Pulmonary artery endothelial cell (primary cell): ENCODE results near the gene PSMD6. TPM values are rescaled to one million over a fixed set of nuclear protein-coding genes. Genes with fewer than 3 reads are reported as not detected.

ENCODE experiments used
- DNase-seq: peaks from one replicate; pipeline ENCODE4 v3.0.0-alpha.2; 2011; ENCODE audit warnings: low read depth, low spot score
- total RNA-seq: library from RNA; depleted of rRNA; stranded (reverse); fragments of >200 nt; gene quantifications from 2 replicates; pipeline ENCODE4 v1.2.3, GENCODE V29; 2014

The PSMD6 gene
- total RNA-seq, 1 donor from 2014 or later: 128 TPM

GRCh38 chr3:63979093-63979885 is 44.0 kb downstream of the PSMD6 start:
- DNase-seq: no peak

- DNase-seq: no peak
These were observed 45.4 kb downstream of the PSMD6 start for GRCh38 chr3:63977893-63978292.

GRCh38 chr3:63976872-63977200 is 46.5 kb downstream of the PSMD6 start:
- no peak for DNase-seq

- DNase-seq: no peak
These were observed 47.0 kb downstream of the PSMD6 start for GRCh38 chr3:63976161-63976871.

- no peak for DNase-seq
These were observed 47.6 kb downstream of the PSMD6 start for GRCh38 chr3:63975723-63976122.

GRCh38 chr3:63974451-63974850 is 48.8 kb downstream of the PSMD6 start:
- no peak for DNase-seq

- no peak for DNase-seq
These were observed 49.9 kb downstream of the PSMD6 start for GRCh38 chr3:63973406-63973805.

- DNase-seq: no peak
These were observed 50.3 kb downstream of the PSMD6 start for GRCh38 chr3:63972987-63973386.

GRCh38 chr3:63972196-63972595 is 51.1 kb downstream of the PSMD6 start:
- DNase-seq: no peak

- no peak for DNase-seq
These were observed 52.4 kb downstream of the PSMD6 start for GRCh38 chr3:63970631-63971475.

- DNase-seq: no peak
These were observed 53.4 kb downstream of the PSMD6 start for GRCh38 chr3:63969876-63970275.

GRCh38 chr3:63968612-63969350 is 54.5 kb downstream of the PSMD6 start:
- no peak for DNase-seq

GRCh38 chr3:63967675-63968611 is 55.4 kb downstream of the PSMD6 start:
- no peak for DNase-seq

GRCh38 chr3:63966871-63967270 is 56.4 kb downstream of the PSMD6 start:
- no peak for DNase-seq

GRCh38 chr3:63966007-63966406 is 57.3 kb downstream of the PSMD6 start:
- no peak for DNase-seq

GRCh38 chr3:63964681-63965485 is 58.4 kb downstream of the PSMD6 start:
- DNase-seq: no peak

- DNase-seq: no peak
These were observed 59.8 kb downstream of the PSMD6 start for GRCh38 chr3:63963496-63963895.

- no peak for DNase-seq
These were observed 61.4 kb downstream of the PSMD6 start for GRCh38 chr3:63961891-63962290.
